Measurements from ENCODE around the gene MYRIP.

MYRIP gene

DNA sequence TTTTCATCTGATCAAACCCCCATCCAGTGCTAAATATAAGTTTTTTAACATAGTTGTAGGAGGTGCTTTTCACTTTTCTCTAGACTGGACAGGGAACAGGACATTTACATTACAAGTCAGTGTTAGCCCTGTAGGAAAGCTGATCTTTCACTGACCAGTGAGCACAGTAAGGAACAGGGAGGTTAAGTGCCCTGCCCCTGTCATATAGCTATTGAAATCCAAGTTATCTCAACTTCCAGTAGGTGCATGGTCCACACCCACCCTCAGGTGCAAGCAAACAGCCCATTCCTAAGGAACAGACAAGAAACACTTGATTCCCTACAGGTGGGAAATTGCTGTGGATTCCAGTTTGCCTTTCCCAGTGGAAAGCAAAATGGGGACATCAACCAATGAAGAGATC lies 421.0 kb downstream of the MYRIP start:
- DNase-seq (ENCODE audit: low read depth, low spot score): no peak

DNA sequence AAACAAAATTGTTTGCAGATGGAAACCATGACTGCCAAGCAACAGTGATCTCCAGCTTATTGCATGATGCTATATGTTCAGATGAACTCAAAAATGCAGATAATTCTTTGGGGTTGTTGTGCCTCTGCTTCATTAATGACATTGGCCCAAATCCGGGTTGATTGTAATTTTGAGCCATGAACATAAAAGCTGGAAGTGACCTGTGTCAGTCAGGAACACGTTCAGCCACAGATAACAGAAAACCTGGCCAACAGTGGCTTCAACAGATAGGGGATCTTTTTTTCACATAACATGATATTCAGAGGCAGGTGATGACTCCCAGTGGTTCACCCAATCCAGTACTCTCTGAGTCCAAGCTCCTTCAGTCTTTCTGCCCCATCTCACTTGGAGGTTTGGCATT lies 423.2 kb downstream of the MYRIP start:
- DNase-seq (ENCODE audit: low read depth, low spot score): no peak

DNA sequence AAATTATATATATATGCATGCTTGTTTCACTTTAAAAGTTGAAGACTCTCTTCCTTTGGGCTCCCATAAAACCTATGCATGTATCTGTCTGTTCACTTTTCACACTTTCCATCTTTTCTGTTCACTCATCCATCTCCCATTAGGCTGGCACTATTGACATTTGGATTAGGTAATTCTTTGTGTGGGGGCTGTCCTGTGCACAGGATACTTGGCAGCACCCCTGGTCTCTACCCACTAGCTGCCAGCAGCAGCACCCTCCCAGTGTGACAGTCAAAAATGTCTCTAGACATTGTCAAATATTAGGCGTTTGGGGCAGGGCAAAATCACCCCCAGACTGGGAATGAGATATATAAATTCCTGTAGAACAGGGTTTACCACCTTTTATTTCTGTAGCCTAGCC lies 427.8 kb downstream of the MYRIP start:
- no peak for DNase-seq (ENCODE audit: low read depth, low spot score)

DNA sequence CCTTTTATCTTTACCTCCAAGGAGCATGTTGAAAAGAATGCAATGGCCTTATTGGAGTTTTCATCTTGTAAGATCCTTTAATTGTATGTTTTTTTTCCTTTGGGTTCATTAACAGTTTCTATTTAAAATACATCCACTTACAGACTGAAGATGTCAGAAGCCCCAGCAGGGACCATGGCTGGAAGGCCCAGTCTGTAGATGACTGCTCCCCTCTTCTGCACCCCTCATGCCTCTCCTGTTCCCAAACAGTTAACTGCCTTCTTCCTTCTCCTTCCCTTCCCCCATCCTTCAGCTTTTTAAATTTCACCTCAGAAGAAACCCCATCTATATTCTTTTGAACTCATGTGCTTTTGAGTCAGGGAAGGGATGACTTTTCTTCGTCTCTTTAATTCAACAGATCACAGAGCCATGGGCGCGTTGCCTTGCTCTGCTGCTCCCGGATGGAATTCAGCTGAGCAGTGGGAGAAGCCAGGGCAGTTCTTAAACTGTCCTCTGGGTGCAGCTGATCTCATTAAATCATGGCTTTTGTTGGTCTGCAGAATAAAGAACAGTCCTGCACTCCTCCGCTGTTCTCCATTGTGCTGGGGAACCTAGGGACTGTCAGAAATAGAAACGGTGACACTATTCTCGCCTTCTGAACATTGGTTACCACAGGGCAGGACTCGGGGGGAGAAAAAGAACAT lies 428.6 kb downstream of the MYRIP start:
- no peak for DNase-seq (ENCODE audit: low read depth, low spot score)

DNA sequence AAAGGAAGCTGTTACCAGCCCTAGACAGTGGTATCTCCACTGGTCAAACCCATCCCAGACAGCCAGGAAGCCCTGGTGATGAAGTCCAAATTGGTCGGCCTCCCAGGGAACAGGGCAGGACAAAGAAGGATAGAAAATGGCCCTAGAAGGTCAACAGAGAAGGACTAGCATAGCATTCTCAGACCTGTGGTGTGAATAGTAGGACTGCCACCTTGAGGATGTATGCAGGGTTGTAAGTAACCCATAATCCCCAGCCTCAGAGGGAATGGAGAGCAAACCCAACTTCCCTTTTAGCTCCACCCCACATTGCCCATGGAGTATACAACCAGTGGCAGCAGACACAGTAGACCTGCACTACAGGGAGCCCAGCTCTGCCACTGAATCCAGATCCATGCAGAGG lies 431.5 kb downstream of the MYRIP start:
- no peak for DNase-seq (ENCODE audit: low read depth, low spot score)

DNA sequence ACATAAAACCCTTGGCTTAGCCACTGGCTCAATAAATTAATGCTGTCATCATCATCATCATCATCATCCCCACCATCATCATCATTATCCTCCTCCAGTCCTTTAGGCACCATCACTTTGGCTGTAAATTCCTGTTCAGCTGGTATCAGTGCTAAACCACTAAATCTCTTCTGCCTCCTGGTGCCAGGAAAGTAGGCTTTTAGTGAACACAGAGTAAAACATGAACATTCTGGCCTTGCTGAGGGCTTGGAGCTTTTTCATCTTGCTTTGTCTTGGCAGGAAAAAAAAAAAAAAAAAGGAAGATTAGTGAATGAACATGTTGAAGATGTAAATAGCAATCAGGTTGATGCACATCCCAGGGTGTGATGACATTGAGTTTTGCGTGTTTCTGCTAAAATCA lies 432.8 kb downstream of the MYRIP start:
- no peak for DNase-seq (ENCODE audit: low read depth, low spot score)

DNA sequence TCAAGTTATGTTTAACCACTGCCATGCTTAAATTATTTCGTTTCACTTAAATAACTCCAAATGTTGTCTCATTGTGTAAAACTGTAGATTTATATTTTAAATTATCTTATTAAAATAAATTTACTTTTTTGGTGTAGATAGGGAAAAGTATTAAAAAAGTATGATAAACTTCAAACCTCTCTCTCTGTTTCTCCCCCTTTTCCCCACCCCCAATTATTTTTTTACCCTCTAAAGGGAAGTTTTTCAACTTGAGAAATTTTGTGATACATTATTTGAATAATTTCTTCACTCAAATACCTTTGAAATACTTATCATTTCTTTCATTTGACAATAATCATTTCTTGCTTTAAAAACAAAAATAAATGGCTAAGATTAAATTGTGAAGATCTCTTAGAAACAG lies 433.2 kb downstream of the MYRIP start:
- DNase-seq (ENCODE audit: low read depth, low spot score): no peak

DNA sequence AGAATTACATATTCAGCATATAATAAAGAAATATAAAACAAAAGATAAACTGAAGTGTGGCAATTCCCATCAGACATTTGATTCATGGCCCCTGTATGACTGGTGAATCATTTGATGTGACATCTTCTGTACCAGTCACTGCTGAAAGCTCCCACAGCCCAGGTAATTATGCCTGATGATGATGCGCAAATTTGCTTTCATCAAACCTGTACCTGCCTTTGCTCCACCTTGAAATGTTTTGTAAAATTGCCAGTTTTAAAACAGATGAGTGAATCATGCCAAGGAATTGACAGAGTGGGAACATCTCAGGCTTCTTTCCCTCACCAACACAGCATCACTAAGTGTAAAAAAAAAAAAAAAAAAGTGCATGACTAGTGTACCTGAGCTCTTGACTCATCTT lies 433.6 kb downstream of the MYRIP start:
- no peak for DNase-seq (ENCODE audit: low read depth, low spot score)

DNA sequence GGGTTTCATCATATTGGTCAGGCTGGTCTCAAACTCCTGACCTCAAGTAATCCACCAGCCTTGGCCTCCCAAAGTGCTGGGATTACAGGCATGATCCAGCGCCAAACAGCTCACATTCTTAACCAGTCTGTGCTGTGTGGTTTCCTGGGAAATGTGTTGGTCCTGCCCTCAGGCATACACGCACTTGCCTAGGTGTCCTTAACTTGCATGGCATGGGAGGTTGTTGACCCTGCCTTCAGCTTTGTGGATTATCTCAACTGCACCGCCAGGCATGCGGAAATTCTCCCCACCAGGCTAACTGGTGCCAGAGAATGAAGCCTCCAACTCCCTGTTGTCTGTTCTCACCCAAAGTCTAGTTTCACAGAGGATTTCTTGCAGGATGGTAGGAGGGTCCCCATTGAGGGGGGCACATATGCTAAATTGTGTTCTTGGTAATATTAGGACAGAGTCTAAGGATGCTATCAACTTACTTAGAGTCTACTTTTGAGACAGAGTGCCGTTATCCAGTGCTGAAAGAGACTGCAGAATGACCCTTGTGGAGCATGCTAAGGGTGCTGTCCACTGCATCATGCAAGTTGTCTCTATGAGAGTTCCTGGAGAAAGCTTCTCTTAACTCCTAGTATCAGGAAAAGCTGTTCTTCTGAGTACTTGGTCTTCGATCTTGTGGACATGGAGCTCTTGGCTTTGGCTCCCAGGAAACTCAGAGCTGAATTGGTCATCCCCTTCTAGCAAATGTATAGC lies 438.5 kb downstream of the MYRIP start:
- no peak for DNase-seq (ENCODE audit: low read depth, low spot score)

DNA sequence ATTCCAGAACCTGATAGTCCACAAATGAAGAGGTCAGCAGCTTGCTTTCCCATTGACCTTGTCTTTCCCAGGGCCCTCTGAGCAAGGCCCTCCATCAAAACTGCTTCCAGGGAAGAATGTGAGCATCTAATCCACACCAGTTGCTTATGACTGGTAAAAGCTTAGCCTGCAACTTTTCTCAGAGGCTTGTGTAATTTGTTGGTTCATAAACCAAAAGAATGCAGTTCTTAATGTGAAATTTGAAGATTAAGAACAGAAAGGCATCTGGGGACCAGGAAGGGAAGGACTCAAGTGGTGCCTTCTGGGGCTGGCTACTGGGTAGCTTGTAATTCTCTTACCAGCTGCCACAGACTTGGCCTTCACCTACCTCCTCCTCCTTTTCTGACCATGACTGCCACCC lies 439.2 kb downstream of the MYRIP start:
- DNase-seq (ENCODE audit: low read depth, low spot score): no peak

DNA sequence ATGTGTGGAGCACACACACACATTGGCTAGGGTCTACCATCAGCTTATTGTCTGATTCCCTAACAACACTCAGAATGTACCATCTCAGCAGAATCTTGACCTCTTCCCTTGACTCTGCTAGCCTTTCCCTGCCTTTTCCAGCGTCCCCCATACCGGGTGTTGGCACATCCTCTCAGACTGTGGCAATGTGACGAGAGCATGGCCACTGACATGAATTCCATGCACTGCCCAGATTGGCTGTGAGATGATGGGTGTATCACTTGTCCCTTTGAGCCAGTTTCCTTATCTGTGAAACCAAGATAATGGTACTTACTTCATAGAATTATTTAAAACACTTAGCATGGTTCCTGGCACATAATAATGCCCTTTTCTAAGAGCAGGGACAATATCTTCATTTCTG lies 439.8 kb downstream of the MYRIP start:
- DNase-seq (ENCODE audit: low read depth, low spot score): no peak

DNA sequence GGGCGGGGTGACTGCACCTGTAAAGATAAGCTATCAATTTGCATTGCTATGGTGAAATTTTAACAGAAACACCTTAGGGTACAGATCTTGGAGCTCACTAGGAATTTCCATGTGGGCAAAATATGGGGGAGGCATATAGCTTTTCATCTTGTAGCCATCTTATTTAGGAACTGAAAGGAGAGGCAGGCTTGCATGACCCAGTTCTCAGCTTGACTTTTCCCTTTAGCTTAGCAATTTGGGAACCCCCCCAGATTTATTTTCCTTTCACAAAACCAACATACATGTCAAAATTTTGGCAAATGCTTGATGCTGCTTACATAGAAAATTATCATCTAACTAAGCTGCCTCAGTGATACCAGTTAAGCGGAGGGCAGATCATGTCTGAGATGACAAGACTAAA lies 445.1 kb downstream of the MYRIP start:
- DNase-seq (ENCODE audit: low read depth, low spot score): no peak

DNA sequence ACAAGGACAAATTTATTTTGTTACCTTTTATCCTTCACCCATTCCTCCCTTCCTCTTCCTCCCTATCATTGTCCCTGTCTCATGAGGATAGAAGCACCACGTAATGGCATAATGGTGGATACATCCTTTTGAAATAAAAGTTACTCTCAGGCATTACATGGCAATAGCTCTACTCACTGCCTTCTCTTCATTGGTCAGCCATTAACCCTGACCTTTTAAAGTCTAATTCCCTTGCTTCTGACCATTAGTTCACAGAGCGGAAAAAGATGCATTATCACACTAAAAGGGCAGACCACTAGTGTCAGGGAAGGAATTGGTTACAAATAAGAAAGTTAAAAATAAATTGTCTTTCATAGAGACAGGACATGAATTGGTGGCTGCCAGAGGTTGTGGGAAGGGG lies 445.5 kb downstream of the MYRIP start:
- DNase-seq (ENCODE audit: low read depth, low spot score): no peak

DNA sequence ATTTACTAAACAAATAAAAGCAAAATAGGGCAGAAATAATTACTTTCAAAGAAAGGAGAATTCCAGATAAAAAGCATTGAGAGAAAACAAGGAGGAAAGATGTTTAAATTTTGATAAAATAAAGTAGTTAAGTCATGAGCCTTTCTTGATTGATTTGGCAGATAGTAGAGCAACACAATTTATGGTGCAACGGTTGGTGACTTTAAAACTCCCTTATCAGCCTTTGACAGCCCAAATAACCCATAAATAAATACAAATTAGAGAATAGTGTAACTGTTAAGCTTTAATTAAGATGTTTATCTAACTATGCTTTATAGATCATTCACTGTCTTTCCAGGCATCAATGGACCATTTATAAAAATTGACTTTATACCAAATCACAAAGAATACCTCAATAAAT lies 446.1 kb downstream of the MYRIP start:
- no peak for DNase-seq (ENCODE audit: low read depth, low spot score)

DNA sequence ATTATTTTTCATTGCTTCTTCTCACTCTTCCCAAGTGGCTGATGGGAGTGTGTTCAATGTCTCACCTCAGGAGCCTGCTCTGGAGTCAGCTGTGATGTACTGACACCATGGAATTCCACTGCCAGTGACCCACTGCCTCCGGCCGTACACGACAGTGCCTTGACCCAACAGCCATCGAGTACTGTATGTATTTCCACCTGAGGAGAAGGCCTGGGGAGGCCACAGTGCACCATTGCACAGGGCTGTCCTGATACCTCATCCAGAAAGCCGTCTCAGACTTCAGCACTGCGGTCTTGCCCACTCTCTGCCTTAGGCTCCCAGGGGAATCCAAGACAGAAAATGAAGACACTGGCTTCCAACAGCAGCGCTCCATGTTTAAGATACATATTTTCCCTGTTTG lies 448.7 kb downstream of the MYRIP start:
- DNase-seq (ENCODE audit: low read depth, low spot score): no peak

DNA sequence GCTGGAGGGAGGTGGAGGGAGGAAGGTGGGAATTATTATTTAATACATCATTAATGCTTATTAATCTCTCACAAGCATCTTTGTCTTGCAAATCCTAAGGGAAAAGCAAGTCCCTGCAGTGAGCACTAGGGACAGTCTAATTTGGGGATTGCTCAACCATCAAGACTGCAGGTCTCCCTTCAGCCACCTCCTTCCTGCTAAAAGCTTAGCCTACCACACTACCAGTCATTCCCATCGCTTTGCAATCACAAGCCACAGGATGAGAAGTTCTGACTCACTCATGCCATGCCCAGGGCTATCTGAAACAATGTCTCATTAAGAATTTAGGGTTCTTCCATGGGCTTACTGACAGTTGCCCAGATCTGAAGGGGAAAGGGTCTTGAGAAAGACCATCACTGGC lies 449.1 kb downstream of the MYRIP start:
- DNase-seq (ENCODE audit: low read depth, low spot score): no peak

DNA sequence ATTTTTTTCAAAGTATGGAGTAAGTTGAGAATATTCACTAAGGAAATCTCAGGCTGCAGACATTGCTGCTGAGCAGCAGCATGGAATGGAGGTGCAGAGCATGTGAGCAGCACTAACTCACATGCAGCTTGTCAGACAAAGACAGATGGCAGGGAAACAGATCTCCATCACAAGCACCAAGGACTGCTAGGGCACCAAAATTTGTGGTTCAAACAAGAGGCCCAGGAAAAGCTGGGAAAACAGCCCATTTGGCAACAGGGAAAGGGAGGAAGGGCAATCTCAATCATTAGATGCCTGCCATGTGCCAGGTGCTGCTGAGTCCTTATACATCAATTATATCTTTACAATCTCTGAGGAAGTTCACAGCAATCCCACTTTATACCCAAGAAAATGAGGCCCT lies 452.9 kb downstream of the MYRIP start:
- no peak for DNase-seq (ENCODE audit: low read depth, low spot score)

DNA sequence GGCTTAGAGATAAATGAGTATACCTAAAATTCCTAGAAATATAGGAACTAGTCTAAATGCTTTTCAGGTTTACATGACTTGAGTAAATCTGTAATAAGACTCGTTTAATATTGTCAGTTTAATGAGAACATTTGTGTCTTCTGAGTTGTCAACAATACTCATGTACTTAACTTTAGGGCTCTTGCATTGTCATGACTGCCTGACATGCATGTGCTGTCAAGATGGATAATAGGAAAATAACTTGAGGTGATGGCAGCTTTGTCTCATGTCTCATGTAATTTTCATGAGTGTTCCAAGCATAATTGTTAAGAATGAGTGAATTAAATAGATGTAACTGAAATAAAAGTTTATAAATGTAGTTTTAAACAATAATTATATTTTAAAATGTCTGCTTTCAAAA lies 455.0 kb downstream of the MYRIP start:
- no peak for DNase-seq (ENCODE audit: low read depth, low spot score)

DNA sequence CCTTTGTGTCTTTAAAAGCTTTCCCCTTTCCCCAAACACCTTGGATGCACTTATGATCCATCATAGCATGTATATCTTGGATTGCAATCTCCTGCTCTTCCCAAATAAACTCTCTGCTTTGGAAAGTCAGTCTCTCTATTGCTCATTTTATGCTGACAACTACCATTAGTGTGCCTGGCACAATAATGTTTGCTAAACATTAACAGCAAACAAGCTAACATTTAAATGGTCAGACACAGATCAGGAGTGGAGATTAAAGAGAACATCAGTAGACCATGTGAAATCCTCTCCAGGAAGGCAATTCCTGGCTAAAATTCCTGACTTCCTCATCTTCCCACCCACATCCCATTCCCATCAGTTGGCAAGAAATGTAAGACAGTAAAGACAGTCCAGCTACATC lies 455.8 kb downstream of the MYRIP start:
- no peak for DNase-seq (ENCODE audit: low read depth, low spot score)

DNA sequence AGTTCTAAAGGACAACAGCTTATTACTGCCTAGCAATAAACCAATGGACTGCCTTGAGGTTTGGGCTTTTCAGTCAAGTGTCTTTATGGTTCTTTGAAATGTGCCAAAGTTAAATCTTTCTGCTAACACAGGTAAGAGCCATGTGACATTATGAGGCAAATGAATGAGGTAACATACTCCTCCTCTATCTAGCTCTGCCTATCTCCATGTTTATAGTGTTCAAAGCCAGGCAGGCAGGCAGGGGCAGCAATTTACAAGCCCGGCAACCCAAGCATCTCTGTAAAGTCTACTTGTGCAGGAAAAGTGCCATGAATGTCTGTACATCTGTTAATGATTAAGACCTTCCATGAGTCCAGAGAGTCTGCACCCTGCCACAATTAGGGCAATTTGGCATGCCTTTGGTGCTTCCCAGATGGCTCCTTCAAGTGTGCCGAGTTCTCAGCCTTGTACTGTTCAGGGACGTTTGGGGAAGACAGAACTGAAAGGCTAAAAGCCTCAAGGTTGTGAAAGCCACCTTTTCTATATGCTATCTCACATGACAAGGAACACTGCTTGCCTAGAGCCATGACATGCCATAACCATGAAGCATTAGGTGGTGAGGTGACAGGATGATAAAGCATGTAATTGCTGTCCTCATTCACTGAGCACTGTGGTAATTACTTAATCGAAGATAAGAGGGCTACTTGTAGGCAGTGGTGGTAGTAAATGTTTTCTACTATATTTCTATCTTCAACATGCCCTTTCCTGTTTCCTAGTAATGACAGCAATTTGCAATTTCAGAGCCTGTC lies 458.7 kb downstream of the MYRIP start:
- DNase-seq (ENCODE audit: low read depth, low spot score): no peak

DNA sequence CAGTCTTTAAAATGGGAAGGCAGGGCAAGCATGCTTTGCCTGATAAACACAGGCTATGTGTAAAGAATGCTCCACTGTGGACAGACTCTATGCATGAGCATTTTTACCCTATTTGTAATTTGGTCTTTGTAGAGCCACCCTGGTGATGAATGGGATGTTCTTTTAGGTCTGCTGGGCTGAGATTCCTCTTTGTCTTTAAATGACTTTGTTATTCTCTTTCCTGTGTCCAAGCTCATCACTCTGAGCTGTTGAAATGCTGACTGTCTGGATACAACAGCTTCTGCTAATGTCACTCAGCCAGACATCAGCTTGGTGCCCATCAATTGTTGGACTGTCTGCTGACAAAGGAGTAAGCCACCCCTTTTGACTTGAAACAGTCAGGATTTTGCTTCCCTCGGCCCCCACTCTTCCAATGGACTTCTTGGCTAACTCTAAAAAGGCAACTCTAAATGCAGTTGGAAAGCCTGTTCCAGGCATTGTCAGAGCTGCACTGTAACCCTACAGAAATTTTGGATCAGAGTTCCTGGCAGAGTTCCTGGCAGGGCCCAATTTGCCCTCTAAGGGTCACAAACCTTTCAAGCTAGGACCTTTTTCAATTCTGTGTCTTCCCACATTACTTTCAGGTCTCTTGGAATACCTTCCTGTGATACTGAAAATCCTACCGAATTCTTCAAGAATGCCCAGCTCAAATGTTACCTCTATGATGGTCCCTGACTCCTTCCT lies 459.6 kb downstream of the MYRIP start:
- DNase-seq (ENCODE audit: low read depth, low spot score): no peak

DNA sequence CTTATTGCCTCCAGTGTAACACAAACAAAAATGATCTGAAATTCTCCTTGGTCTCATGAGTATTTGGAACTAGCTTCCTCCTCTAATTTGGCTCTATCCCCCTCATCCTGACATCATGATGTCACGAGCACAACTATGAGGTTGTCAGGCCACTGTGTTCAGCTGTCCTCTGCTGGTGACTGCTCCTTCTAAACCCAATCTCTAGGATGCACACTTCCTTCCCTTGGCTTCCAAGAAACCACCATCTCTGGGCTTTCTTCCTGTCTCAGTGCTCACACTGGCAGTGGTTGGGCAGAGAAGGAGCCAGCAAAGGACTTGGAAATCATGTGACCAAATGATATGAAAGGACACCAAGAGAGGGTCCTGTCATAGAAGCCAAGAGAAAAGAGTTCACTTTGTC lies 469.4 kb downstream of the MYRIP start:
- DNase-seq (ENCODE audit: low read depth, low spot score): no peak
